HL-60/S4 treated with retinoic acid at 250 ng/mL for 4 days and 3 days (cell line): ENCODE data around the gene HIC2.
"Not testable (repeated sequence)": the region's sequence is repeated elsewhere in the genome, so short reads cannot be mapped to it uniquely, and the experiment has no call there.

Experiments
- in situ Hi-C: fragments of 300-500 bp; cut with MboI; formaldehyde crosslinking; loops from 2 replicates; pipeline ENCODE4 v1.7.0; 2022; ENCODE audit warnings: low sequenced_read_pairs

The HIC2 gene

DNA sequence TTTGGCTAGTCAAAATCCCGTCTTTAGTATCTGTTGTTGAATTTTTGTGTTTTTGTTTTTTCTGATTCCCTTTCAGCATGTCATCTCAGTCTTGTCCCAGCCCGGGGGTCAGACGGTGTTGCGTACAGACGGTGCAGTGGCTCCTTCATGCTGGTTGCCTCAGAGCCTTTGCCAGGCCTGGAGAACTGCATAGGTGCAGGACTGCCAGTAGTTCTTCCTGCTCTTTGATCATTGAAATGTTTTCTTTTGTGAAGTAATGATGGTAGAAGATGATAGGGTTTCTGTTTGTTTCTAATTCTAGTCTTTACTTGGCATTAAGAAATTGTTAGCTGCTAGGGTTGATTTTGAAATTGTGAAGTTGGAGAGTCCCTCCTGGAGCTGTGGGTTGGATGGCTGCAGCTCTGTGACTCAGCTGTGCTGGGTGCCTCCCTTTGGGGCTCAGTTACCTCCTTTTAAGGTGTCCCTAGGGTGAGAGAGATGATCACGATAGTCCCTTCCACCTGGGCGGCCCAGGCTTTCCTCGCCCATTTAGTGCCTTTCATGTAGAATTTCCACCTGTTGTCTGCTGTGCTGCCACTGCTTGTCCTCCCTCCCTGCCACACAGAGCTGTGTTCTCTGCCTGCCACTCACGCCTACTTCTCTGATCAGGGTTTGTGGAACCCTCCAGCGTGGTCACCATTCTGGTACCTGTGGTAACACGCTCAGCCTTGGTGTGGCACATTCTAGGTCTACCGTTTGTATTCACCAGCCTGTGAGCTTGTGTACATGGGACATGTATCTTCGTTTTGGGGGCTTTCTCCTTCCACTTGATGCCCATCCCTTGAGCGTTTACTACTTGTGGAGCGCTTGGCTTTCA lies 17.4 kb downstream of the HIC2 start:
- in situ Hi-C loops, result not testable (repeated sequence)

DNA sequence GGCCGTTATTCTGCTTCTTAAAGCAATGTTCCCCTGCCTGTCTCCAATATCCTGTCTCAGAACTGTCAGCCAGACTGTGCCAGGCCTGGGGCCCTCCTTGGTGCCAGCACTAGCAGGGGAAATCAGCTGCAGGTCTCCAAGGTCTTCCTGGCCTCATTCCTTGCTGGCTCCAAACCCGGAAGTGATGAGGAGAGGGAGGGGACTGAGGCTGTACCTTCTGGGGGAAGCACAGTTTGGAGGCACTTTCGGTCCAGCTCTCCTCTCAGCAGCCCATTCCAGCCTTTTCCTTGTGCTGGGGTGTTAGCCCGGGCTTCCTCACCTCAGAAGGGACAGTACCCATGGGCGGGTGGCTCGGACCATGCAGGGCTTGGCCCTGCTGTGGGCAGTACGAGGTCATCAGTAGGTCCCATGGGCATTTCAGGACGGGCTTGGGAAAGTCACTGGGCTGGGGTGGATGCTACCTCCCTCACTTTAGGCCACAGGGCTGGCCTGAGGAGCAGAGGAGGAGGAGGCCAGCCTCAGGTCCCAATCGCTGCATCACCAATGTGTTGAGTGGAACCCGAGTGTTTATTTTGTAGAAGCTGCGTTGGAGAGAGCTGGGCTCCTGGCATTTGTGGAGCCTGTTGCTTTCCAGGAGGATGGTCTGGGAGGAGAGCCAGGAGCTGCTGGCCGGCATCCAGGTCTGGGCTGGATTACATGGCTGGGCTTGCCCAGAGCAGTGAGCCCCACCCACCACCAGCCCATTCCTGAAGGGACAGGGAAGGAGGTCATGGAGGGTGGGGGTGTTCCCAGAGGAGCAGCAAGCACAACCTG lies 19.0 kb downstream of the HIC2 start:
- in situ Hi-C loops, result not testable (repeated sequence)

DNA sequence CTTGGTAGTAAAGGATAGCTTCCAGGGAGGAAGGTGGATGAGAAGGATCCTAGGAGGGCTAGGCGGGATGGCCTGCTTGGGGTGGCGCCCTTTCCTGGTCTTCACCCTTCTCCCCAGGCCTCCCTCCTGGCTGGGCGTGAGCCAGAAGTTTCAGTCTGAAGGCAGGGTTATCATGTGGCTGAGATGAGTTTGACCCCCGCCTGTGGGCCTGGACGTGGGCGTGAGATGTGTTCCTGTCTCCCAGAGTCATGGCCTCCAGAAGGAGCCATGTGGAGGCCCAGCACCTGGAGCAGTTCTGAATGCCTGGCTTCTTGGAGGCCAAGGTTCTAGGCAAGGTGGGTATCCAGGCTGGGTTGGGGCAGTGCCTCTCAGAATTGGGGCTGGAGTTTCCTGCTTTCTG lies 20.8 kb downstream of the HIC2 start:
- in situ Hi-C loops, result not testable (repeated sequence)

DNA sequence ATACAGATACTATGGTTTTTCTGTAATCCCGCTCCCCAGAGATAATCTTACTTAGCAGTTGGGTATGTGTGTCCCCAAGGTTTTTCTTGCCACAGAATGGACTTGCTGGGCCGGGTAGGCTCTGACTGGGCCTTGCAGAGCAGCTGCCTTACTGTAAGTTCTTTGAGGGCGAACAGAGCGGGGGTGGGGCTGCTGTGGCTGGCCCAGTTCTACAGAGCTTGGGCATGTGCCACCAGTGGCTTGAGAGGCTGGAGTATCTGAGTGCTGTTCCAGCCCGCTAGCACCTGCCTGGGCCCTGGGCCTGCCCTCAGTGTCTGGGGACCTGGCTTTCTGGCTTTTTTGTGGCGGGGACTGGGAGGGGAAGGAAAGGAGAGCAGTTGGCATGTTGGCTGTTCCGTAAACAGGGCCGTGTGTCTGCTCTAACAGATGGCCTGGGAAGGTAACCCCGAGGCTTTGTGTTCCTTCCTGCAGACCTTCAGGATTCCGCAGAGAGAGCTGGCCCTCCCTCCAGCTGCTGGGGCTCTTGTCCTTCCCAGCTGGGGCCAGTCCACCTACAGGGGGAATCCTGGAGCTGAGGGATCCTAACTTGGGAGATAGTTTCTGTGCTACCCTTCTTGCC lies 23.0 kb downstream of the HIC2 start:
- in situ Hi-C loops, result not testable (repeated sequence)

DNA sequence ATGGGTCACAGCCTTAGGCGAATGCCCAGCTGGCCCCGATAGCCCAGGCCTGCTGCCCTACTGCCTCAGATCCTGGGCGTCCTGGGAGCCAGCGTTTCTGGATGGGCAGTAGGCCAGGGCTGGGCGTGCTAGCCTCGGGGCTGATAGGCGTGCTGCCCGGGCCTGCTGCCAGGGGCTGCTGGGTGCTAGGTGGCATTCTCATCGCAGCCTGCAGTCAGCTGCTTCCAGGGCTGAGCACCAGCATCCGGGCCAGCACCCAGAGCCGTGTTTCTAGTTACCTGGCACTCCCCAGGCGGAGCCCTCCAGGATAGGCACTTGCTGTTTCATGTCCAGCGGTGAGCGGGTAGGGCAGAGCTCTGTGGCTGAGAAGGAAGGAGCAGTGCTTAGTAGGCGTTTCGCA lies 23.5 kb downstream of the HIC2 start:
- in situ Hi-C loops, result not testable (repeated sequence)

DNA sequence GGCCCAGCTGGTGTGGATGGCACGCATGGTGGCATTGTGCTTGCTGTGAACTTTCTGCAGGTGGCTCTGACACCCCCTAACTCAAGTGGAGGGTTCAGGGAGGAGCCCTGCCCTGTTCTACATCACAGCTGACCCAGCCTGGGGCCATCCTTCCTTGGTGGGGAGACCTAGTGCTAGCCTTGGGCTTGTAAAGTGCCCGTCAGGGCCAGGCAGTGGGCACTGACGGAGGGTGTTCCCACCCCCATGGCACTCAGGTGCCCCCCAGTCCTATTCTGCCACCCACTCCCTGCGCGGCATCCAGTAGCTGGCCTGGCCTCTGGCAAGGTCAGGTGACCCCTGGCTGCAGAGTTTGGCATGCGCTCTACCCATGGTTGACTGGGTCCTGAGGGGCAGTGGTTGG lies 24.0 kb downstream of the HIC2 start:
- in situ Hi-C loops, result not testable (repeated sequence)

DNA sequence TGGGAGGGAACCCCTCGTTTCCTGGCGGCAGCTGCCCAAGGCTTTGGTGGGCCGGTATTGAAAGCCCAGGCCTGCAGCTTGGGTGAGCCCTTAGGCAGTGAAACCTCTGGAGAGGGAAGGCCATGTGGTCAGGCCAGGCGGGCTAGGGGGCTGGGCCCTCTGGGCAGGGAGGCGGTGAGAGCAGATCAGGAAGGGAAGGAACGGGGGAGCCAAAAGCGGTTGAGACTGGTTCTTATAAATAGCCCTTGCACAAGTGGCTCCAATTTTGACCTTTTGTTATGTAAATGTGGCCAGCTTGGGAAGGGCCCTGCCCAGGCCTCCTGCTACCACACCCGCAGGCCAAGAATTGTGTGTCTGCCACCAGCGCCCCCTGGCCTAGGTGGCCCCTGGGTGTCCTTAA lies 25.0 kb downstream of the HIC2 start:
- in situ Hi-C loops, result not testable (repeated sequence)

DNA sequence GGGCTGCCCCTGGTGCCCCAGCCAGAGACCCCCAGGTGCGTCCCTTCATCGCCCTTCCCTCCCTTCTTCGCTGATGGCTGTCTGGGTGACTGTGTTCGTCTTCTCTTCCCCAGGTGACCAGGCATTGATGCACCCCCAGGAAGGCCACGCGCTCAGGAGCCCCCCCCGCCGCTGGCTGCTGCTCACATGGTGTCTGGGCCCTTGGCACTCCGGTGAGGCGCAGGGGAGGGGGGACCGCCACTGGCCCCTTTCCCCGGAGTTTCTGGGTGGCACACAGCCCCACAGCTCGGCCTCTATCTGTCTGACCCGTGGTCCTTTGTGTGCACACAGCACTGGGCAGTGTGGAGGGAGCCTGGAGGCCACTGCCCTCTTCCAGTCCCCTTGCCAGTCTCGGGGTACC lies 25.5 kb downstream of the HIC2 start:
- in situ Hi-C loops, result not testable (repeated sequence)

DNA sequence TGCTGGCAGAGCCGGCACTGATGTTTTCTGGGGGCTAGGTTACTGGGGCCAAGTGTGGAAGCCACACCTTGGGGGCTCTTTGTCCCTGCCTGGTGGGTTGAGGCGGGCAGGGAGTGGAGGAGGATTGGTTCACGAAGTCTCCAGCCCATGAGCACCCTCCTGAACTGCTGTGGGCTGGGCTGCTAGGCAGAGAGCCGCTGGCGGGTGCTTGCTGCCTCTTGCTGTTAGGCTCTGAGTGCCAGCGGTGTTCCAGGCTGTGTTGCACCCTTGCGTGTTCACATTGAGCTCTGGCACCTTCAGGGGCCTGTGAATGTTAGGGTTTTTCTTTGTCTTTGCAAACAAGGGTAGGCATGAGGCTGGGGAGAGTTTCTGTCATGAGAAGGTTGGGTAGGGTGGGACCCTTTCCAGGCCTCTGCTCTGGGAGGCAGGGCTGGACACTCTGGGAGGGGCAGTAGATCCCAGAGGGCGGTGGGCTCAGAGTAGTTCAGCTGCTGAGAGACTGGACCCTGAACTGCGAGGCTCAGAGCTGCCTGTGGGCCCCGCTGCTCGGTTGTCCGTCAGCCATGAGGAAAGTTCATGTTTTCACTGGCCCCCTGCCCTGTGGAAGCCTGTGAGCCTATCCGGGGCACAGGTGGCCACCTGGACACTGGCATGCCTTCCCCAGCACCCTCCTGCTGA lies 26.0 kb downstream of the HIC2 start:
- in situ Hi-C loops, result no loop called here

DNA sequence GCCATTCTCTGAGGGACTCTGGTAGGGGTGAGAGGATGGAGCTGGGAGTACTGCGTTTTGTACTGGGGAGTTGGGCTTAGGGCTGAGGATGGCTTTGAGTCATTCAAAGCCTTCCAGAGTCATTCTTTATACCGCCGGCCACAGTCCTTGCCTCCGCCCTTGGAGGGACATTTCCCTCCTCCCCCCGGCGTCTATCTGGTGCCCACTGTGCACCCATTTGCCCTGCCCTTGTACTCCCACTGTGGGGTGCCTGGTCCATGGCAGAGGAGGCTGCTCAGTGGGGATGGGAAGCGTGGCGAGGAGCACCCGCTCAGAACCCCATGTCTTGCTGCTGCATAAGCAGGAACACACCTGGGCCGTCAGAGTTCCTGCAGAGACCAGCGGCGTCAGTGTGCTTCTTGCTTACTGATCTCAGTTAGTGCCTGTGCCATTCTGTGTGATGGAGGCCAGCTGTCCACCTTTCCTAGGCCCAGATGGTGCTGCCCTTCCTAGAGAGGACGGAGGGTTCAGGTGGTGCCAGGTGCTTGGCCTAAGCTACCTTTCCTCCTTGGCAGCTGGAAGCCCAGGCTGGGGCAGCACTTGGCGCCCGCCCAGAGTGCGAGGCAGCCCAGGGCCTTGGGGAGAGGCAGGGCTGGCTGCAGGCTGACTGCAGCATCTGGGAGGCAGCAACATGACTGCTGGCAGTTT lies 26.7 kb downstream of the HIC2 start:
- in situ Hi-C loops, result no loop called here

DNA sequence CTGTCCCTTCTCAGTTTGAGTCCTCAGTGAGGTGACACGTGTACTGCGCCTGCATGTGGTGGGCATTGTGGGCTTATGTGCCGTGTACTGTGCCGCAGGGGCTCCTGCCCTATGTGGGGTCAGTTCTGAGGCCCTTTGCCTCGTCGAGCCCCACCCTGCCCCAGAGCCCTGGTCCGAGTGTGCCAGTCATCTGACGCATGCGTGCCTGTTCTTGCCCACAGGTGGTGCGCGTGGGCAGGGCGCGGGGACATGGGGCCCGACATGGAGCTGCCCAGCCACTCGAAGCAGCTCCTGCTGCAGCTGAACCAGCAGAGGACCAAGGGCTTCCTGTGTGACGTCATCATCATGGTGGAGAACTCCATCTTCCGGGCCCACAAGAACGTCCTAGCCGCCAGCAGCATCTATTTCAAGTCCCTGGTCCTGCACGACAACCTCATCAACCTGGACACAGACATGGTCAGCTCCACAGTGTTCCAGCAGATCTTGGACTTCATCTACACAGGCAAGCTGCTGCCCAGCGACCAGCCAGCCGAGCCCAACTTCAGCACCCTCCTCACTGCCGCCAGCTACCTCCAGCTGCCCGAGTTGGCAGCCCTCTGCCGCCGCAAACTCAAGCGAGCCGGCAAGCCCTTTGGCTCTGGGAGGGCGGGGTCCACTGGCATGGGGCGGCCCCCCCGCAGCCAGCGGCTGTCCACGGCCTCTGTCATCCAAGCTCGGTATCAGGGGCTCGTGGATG lies 27.7 kb downstream of the HIC2 start:
- in situ Hi-C loops, result no loop called here

DNA sequence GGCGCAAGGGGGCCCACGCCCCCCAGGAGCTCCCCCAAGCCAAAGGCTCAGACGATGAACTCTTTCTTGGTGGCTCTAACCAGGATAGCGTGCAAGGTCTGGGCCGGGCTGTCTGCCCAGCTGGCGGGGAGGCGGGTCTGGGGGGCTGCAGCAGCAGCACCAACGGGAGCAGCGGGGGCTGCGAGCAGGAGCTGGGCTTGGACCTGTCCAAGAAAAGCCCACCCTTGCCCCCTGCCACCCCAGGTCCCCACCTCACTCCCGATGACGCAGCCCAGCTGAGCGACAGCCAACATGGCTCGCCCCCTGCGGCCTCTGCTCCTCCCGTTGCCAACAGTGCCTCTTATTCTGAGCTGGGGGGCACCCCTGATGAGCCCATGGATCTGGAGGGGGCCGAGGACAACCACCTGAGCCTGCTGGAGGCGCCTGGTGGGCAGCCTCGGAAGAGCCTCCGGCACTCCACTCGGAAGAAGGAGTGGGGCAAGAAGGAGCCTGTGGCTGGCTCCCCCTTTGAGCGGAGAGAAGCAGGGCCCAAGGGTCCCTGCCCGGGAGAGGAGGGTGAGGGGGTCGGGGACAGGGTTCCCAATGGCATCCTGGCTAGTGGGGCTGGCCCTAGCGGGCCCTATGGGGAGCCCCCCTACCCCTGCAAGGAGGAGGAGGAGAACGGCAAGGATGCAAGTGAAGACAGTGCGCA lies 28.4 kb downstream of the HIC2 start:
- in situ Hi-C loops, result no loop called here

DNA sequence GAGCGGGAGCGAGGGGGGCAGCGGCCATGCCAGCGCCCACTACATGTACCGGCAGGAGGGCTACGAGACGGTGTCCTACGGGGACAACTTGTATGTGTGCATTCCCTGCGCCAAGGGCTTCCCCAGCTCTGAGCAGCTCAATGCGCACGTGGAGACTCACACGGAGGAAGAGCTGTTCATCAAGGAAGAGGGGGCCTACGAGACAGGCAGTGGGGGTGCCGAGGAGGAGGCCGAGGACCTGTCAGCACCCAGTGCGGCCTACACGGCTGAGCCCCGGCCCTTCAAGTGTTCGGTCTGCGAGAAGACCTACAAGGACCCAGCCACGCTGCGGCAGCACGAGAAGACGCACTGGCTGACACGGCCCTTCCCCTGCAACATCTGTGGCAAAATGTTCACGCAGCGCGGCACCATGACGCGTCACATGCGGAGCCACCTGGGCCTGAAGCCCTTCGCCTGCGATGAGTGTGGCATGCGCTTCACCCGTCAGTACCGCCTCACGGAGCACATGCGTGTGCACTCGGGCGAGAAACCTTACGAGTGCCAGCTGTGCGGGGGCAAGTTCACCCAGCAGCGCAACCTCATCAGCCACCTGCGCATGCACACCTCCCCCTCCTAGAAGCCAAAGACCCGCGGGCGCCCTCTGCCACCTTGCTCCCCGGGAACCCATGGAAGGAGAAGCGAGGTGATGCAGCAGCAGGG lies 29.1 kb downstream of the HIC2 start:
- in situ Hi-C loops, result no loop called here

DNA sequence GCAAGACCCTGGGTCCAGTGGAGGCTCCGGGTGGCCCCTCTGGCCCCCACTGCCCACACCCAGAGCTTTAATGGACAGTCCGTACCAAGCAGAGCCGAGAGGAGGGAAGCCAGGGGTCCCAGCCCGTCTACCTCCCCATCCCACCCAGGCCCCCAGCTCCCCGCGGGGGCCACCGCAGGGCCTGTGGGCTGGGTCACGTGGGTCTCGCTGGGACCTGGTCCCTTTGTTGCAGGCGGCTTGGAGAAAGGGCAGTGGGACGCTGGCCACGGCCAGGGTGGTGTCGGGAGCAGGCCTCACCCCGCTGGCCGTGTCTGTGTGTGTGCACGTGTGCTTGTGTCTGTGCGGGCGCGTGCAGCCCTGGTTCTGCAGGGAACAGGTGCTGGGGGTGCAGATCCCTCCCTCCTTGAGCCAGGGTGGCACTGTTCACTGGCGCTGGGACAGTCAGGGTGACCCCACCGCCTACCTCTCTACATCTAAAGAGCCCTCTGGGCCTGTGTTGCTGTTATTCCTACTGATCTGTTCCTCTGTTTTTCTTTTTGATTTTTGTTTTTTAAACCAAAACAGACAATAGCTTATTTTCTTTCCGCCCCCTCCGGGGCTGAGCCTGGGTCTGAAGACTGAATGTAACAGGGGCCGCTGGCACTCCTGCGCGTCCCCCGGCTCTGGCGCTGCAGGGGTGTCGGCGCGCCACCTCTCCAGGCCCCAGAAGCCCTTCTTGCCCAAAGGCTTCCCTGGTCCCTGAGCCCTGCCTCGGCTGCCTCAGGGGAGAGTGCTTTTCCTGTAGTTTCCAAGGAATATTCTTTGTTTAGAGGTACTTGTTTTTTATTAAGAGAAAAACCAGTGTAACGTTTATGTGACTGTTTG lies 29.9 kb downstream of the HIC2 start:
- in situ Hi-C loops, result no loop called here

DNA sequence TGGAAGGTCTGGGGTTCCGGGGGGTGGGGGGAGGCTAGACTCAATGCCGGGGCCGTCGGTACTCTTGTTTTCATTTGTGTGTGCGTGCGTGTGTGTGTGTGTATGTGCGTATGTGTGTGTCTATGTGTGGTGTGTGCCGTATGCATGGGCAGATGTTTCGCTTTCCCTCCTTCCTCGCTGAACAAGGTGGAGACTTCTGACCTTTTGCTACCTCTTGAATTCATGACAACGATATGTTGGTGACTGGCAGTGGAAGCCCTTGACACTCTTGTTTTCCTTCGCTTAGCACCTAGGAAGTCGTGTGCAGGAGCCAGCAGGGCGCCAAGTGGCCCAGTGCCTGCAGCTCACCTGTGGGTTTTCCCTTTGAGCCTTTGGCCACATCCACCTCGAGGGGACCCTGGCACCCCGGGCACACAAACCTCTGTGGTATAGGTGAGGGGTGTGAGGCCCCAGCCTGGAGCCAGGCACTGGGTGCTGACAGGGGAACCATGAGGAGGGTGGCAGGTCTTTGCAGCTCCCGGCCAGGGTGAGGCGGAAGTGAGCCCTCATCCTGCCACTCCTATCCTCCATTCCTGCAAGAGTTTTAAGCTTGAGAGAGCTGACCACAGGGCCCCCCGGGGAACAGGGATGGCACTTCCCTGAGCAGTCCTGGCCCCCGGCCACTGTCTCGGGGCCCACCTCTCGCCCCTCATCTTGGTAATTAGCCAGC lies 30.7 kb downstream of the HIC2 start:
- in situ Hi-C loops, result no loop called here

DNA sequence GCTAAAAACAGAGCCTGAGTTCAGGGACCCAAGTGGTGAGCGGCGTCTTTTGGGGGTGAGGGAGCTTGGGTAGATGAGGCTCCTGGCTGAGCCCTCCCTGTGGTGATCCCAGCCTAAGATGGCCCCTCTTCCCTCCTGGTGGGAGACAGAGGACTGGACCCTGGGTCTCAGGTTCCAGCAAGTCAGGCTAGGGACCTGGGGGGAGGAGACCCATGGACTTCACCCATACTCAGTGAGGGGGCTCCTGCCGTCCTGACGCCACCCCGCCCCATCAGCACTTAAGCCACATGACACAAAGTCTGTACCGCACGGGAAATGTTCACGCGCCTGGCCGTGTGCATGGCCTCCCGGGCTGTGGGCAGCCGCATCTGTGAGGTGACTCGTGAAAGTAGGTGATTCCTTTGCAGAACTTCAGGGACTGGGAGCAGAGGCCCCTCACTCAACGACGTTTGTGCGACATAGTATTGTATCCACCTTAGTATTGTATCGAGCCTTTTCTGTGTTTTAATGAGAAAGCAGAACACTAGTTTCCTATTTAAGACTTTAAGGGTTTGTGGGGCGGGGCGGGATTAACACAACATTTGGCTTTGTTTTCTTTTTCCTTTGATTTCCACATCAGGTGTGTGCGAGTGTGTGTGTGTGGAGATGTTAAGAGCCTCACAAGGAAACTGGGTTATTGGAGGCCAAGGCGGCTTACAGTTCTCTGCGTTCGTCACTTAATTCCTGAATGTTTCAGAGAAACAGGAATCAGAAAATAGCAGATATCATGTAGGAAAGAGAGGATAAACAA lies 31.7 kb downstream of the HIC2 start:
- in situ Hi-C loops, result no loop called here
